Measurements from ENCODE around the gene CHRNA1.

DNA sequence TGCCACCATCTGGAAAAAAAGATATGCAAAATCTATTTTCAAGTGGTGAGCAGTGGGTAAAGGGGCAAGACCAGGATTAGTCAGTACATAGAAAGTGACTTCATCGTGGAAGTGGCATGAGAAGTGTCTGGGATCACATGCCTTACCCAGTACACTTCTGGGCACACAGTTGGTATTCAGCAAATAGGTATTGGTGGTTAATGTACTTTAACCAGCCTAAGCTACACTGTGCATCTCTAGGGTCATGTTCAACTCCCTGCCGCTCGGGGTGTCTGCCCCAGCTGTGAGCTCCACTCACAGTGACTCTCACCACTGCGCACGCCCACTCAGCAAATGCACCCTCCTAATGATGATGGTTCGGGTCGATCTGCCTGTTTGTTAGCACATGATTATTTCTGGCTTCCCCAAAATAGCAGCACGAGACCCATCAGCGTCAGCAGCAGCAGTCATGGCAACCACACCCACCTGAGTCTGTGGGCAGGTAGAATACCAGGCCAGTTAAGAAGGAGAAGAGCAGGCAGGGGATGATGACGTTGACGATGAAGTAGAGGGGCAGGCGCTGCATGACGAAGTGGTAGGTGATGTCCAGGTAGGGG lies 11.1 kb downstream of the CHRNA1 start:
- TF ChIP-seq, protein P1, sequence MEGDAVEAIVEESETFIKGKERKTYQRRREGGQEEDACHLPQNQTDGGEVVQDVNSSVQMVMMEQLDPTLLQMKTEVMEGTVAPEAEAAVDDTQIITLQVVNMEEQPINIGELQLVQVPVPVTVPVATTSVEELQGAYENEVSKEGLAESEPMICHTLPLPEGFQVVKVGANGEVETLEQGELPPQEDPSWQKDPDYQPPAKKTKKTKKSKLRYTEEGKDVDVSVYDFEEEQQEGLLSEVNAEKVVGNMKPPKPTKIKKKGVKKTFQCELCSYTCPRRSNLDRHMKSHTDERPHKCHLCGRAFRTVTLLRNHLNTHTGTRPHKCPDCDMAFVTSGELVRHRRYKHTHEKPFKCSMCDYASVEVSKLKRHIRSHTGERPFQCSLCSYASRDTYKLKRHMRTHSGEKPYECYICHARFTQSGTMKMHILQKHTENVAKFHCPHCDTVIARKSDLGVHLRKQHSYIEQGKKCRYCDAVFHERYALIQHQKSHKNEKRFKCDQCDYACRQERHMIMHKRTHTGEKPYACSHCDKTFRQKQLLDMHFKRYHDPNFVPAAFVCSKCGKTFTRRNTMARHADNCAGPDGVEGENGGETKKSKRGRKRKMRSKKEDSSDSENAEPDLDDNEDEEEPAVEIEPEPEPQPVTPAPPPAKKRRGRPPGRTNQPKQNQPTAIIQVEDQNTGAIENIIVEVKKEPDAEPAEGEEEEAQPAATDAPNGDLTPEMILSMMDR (IDR thresholded peaks at IDR 0.05; ENCODE audit: insufficient read depth, low read depth, low read length), result no peak
- no peak for TF ChIP-seq EZH2 (IDR thresholded peaks at IDR 0.05; ENCODE audit: insufficient read depth, low read length)
